H1 (cell line): ENCODE measurements around the gene HSDL2. TPM values are rescaled to one million over a fixed set of nuclear protein-coding genes. Genes with fewer than 3 reads are reported as not detected.

ENCODE experiments used
- MAX ChIP-seq: IDR thresholded peaks from 2 replicates; pipeline ENCODE4 v1.6.1; 2012; ENCODE audit warnings: inconsistent platforms
- NANOG ChIP-seq: IDR thresholded peaks from 2 replicates; pipeline ENCODE4 v1.6.1; 2011; ENCODE audit warnings: low read length, low read depth, mild to moderate bottlenecking, inconsistent platforms; ENCODE audit not compliant: insufficient read depth, poor library complexity, severe bottlenecking
- POU5F1 ChIP-seq: IDR thresholded peaks from 2 replicates; pipeline ENCODE4 v1.6.1; 2011; ENCODE audit warnings: low read depth, mild to moderate bottlenecking, low read length, moderate library complexity
- SP4 ChIP-seq: IDR thresholded peaks from 2 replicates; pipeline ENCODE4 v1.6.1; 2012; ENCODE audit warnings: low read length, inconsistent platforms
- polyA plus RNA-seq, 7 experiments: library from polyadenylated mRNA; depleted of rRNA in 3 of 7; stranded (reverse) in 5 of 7; unstranded in 2 of 7; fragments of >200 nt in 5 of 7; fragments of 200-250 nt in 2 of 7; gene quantifications; 1 replicate in 5 of 7; 2 replicates in 1 of 7; 4 replicates in 1 of 7; pipeline versions ENCODE4 v1.2.1 to v1.2.3, GENCODE V29; 2011 to 2013; ENCODE audit warnings: missing spikeins in 2 of 7, mixed read lengths in 2 of 7
- total RNA-seq: library from RNA; stranded (reverse); fragmentation: NEBNext Ultra II Directional; extraction: Animal tissue kit (Norgen Biotek cat#: 25700); gene quantifications from 2 replicates; pipeline ENCODE4 v1.2.1, GENCODE V29; 2021

Gene HSDL2
- total and polyA plus RNA-seq, 2 of the 8 experiments (the other 6 are each of a cell fraction or from before 2014, with no cell fraction given): 6.6 to 15.4 TPM

GRCh38 chr9:112479221-112479620, 99.3 kb downstream of the HSDL2 start (continued):
- TF ChIP-seq NANOG: no peak
- TF ChIP-seq SP4: no peak
- no peak for TF ChIP-seq MAX
- TF ChIP-seq POU5F1: no peak
